Cardiac muscle cell (in vitro differentiated cells and primary cell): ENCODE measurements around the gene NALF2. TPM values are rescaled to one million over a fixed set of nuclear protein-coding genes. Genes with fewer than 3 reads are reported as not detected.

ENCODE experiments used
- DNase-seq, 2 donors: peaks; one replicate each; pipeline versions ENCODE4 v3.0.0 to v3.0.0-alpha.2; 2010 to 2017; ENCODE audit warnings: low read depth in 1 of 2, low spot score in 1 of 2
- H3K27ac ChIP-seq: fragments of 200-600 bp; sonication (generic); 2 replicates; pipeline ENCODE4 v1.5.1; 2016
- H3K27me3 ChIP-seq: fragments of 200-600 bp; sonication (generic); 2 replicates; pipeline ENCODE4 v1.6.0; 2016; ENCODE audit warnings: control low read depth
- H3K36me3 ChIP-seq: fragments of 200-600 bp; sonication (generic); 2 replicates; pipeline ENCODE4 v1.5.1; 2016; ENCODE audit warnings: control low read depth
- H3K4me1 ChIP-seq: fragments of 200-600 bp; sonication (generic); 2 replicates; pipeline ENCODE4 v1.8.1; 2017; ENCODE audit warnings: low read depth, mild to moderate bottlenecking, mixed run types
- H3K4me3 ChIP-seq: fragments of 200-600 bp; sonication (generic); 2 replicates; pipeline ENCODE4 v1.5.1; 2016; ENCODE audit warnings: mild to moderate bottlenecking
- H3K9me3 ChIP-seq: fragments of 200-600 bp; sonication (generic); 2 replicates; pipeline ENCODE4 v1.5.1; 2017; ENCODE audit warnings: low read depth, mild to moderate bottlenecking, control low read depth
- CTCF ChIP-seq: IDR thresholded peaks from 2 replicates; pipeline ENCODE4 v1.5.1; 2012; ENCODE audit warnings: low read depth, mild to moderate bottlenecking, low read length
- polyA plus RNA-seq: library from polyadenylated mRNA; unstranded; fragments of >200 nt; fragmentation: Nextera tagmentation; extraction: Ambion mirVana; gene quantifications from 2 replicates; pipeline ENCODE4 v1.2.1, GENCODE V29; 2016
- total RNA-seq: library from RNA; depleted of rRNA; stranded (reverse); fragments of >200 nt; gene quantifications from 2 replicates; pipeline ENCODE4 v1.2.3, GENCODE V29; 2016

The NALF2 gene
- total and polyA plus RNA-seq, 2 experiments from 2014 or later, result 0.30 to 0.33 TPM

- no peak for TF ChIP-seq CTCF
- H3K4me3 ChIP-seq, result no peak overlapping the region
- no peaks in the 10 kb centered on the region for H3K36me3 ChIP-seq
- no peak overlapping the region for H3K27ac ChIP-seq
- no peaks in the 10 kb centered on the region for H3K27me3 ChIP-seq
- no peak for DNase-seq
- H3K4me1 ChIP-seq, result no peaks in the 10 kb centered on the region
- no peaks in the 10 kb centered on the region for H3K9me3 ChIP-seq
Observed at GRCh38 chrX:69539437-69539836, 35.3 kb downstream of the NALF2 start.

- no peaks in the 10 kb centered on the region for H3K27me3 ChIP-seq
- TF ChIP-seq CTCF, result no peak
- H3K36me3 ChIP-seq, result no peaks in the 10 kb centered on the region
- H3K9me3 ChIP-seq, result no peaks in the 10 kb centered on the region
- no peak overlapping the region for H3K27ac ChIP-seq
- no peak for DNase-seq
- H3K4me1 ChIP-seq, result no peaks in the 10 kb centered on the region
- no peak overlapping the region for H3K4me3 ChIP-seq
Observed at GRCh38 chrX:69541956-69542355, 37.8 kb downstream of the NALF2 start.

GRCh38 chrX:69543572-69543971 is 39.4 kb downstream of the NALF2 start:
- TF ChIP-seq CTCF, result no peak
- no peaks in the 10 kb centered on the region for H3K9me3 ChIP-seq
- H3K27me3 ChIP-seq, result no peaks in the 10 kb centered on the region
- DNase-seq, result no peak
- H3K4me1 ChIP-seq, result no peaks in the 10 kb centered on the region
- no peaks in the 10 kb centered on the region for H3K36me3 ChIP-seq
- no peak overlapping the region for H3K27ac ChIP-seq
- no peak overlapping the region for H3K4me3 ChIP-seq

GRCh38 chrX:69546417-69546816 is 42.3 kb downstream of the NALF2 start:
- Histone ChIP-seq H3K9me3 (no peaks in the 10 kb centered on the region), H3K4me3 (no peak overlapping the region), H3K4me1 (no peaks in the 10 kb centered on the region), H3K36me3 (no peaks in the 10 kb centered on the region), H3K27me3 (no peaks in the 10 kb centered on the region), H3K27ac (no peak overlapping the region)
- no peak for TF ChIP-seq CTCF
- no peak for DNase-seq

GRCh38 chrX:69546978-69547377 is 42.9 kb downstream of the NALF2 start:
- H3K27me3 ChIP-seq, result no peaks in the 10 kb centered on the region
- H3K4me3 ChIP-seq, result no peak overlapping the region
- H3K36me3 ChIP-seq, result no peaks in the 10 kb centered on the region
- H3K9me3 ChIP-seq, result no peaks in the 10 kb centered on the region
- no peaks in the 10 kb centered on the region for H3K4me1 ChIP-seq
- no peak overlapping the region for H3K27ac ChIP-seq
- no peak for DNase-seq
- TF ChIP-seq CTCF, result no peak

GRCh38 chrX:69551421-69552009 is 47.4 kb downstream of the NALF2 start:
- Histone ChIP-seq H3K27ac (no peak overlapping the region), H3K9me3 (no peaks in the 10 kb centered on the region), H3K36me3 (no peaks in the 10 kb centered on the region), H3K4me1 (peaks cover 2% of the 10 kb centered on the region), H3K27me3 (no peaks in the 10 kb centered on the region), H3K4me3 (no peak overlapping the region)
- no peak for TF ChIP-seq CTCF
- peak in 1 of 2 donors; percentile 54 for DNase-seq
